ENCODE results near the gene ASPSCR1.

DNA sequence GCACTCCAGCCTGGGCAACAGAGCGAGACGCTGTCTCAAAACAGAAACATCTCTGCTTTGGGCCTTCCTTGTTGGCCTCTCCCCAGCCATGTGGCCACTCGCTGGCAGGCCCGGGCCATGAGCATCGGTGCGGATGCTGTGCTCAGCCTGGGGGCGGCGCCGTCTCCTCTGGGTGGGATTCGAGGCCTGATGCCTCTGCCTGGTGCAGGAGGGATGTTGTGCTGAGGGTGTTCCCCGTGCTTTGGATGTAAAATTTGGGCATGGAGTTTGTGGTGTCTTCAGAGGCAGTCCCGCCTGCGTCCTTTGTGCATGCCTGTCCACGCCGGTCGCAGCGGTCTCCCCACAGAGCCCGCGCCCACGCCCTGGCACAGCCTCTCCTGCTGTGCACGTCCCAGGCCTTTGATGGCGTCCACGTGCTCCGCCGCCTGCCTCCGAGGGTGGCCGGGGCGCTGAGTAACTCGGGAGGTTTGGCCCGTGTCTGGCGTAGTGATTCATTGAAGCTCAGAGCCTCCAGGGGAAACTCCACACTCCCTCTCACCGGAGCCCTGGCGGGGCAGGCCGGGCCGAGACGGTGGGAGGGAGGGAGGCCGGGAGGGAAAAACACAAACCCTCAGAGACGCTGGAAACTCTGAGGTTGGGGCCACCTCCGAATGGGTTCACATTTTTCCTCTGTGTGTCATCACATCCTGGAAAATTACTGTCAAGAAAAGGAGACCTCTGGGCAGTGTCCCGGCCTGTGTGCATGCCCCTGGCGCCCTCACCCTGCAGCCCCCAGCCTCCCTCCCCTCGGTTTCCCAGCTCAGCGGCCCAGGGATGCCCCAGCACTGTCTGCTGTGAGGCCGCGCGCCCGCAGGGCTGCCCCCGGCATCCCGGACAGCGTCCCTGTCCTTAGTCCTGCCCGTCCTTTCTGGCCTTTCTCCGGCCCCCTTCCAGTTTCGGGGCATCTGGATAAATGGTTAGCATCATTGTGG is 26.3 kb downstream of the ASPSCR1 start:
- no peak for TF ChIP-seq TAF1 (IDR thresholded peaks at IDR 0.05; ENCODE audit: borderline replicate concordance, insufficient read depth, low read length)
- TF ChIP-seq, protein P1, sequence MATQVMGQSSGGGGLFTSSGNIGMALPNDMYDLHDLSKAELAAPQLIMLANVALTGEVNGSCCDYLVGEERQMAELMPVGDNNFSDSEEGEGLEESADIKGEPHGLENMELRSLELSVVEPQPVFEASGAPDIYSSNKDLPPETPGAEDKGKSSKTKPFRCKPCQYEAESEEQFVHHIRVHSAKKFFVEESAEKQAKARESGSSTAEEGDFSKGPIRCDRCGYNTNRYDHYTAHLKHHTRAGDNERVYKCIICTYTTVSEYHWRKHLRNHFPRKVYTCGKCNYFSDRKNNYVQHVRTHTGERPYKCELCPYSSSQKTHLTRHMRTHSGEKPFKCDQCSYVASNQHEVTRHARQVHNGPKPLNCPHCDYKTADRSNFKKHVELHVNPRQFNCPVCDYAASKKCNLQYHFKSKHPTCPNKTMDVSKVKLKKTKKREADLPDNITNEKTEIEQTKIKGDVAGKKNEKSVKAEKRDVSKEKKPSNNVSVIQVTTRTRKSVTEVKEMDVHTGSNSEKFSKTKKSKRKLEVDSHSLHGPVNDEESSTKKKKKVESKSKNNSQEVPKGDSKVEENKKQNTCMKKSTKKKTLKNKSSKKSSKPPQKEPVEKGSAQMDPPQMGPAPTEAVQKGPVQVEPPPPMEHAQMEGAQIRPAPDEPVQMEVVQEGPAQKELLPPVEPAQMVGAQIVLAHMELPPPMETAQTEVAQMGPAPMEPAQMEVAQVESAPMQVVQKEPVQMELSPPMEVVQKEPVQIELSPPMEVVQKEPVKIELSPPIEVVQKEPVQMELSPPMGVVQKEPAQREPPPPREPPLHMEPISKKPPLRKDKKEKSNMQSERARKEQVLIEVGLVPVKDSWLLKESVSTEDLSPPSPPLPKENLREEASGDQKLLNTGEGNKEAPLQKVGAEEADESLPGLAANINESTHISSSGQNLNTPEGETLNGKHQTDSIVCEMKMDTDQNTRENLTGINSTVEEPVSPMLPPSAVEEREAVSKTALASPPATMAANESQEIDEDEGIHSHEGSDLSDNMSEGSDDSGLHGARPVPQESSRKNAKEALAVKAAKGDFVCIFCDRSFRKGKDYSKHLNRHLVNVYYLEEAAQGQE (IDR thresholded peaks at IDR 0.05; ENCODE audit: insufficient read depth in 1 of 2, low read depth in 2 of 2, low read length in 2 of 2) = 0 out of 4 replicates have a peak, but pooled peaks of 1 of the 2 experiments have one; percentile 40
- no peak for TF ChIP-seq SIN3A (IDR thresholded peaks at IDR 0.05; ENCODE audit: borderline replicate concordance, insufficient read depth, low read length)
- no peak for TF ChIP-seq POLR2AphosphoS5 (IDR thresholded peaks at IDR 0.05; ENCODE audit: low read depth, low read length)
- TF ChIP-seq FOXP2 (optimal IDR thresholded peaks at IDR 0.05; ENCODE audit: borderline replicate concordance, extremely low read depth, extremely low read length, insufficient read depth) = no peak
